NCI-H1048 (cell line): Measurements from ENCODE around the gene FEZ2.

Source experiments
- DNase-seq: peaks from one replicate; lab custom pipeline; 2025; lab: John Stamatoyannopoulos, UW

FEZ2 gene

GRCh38 chr2:36561237-36561944, 36.6 kb downstream of the FEZ2 start:
- DNase-seq: no peak

- no peak for DNase-seq
Measured at GRCh38 chr2:36560726-36561125, 37.2 kb downstream of the FEZ2 start.

GRCh38 chr2:36559221-36559942, 38.6 kb downstream of the FEZ2 start:
- no peak for DNase-seq

GRCh38 chr2:36556842-36557241, 41.1 kb downstream of the FEZ2 start:
- no peak for DNase-seq

GRCh38 chr2:36555789-36556188, 42.2 kb downstream of the FEZ2 start:
- no peak for DNase-seq

GRCh38 chr2:36554531-36554930, 43.4 kb downstream of the FEZ2 start:
- no peak for DNase-seq

- DNase-seq: no peak
Measured at GRCh38 chr2:36553683-36554082, 44.3 kb downstream of the FEZ2 start.

- DNase-seq: no peak
Measured at GRCh38 chr2:36550006-36550405, 48.0 kb downstream of the FEZ2 start.

GRCh38 chr2:36549165-36549574, 48.8 kb downstream of the FEZ2 start:
- no peak for DNase-seq

GRCh38 chr2:36547906-36548305, 50.1 kb downstream of the FEZ2 start:
- DNase-seq: no peak

- DNase-seq: no peak
Measured at GRCh38 chr2:36545871-36546416, 52.0 kb downstream of the FEZ2 start.

- no peak for DNase-seq
Measured at GRCh38 chr2:36544638-36545338, 53.2 kb downstream of the FEZ2 start.

- no peak for DNase-seq
Measured at GRCh38 chr2:36541891-36542595, 55.9 kb downstream of the FEZ2 start.

- DNase-seq: no peak
Measured at GRCh38 chr2:36540986-36541754, 56.8 kb downstream of the FEZ2 start.

GRCh38 chr2:36539631-36540030, 58.3 kb downstream of the FEZ2 start:
- DNase-seq: no peak

GRCh38 chr2:36538335-36538734, 59.6 kb downstream of the FEZ2 start:
- no peak for DNase-seq

GRCh38 chr2:36536776-36537175, 61.2 kb downstream of the FEZ2 start:
- DNase-seq: no peak

GRCh38 chr2:36535099-36535498, 62.9 kb downstream of the FEZ2 start:
- no peak for DNase-seq

GRCh38 chr2:36534275-36534799, 63.6 kb downstream of the FEZ2 start:
- no peak for DNase-seq

GRCh38 chr2:36530983-36531354, 67.0 kb downstream of the FEZ2 start:
- no peak for DNase-seq
